Measurements from ENCODE around the gene CDH22.

Gene CDH22

GRCh38 chr20:46299078-46299477, 9.2 kb downstream of the CDH22 start:
- DNase-seq (ENCODE audit: low read depth, low spot score), result no peak

- no peak for DNase-seq (ENCODE audit: low read depth, low spot score)
Observed at GRCh38 chr20:46298374-46298773, 9.9 kb downstream of the CDH22 start.

GRCh38 chr20:46296526-46297250, 11.6 kb downstream of the CDH22 start:
- DNase-seq (ENCODE audit: low read depth, low spot score), result no peak

- DNase-seq (ENCODE audit: low read depth, low spot score), result no peak
Observed at GRCh38 chr20:46293084-46293483, 15.2 kb downstream of the CDH22 start.

GRCh38 chr20:46291401-46291800, 16.9 kb downstream of the CDH22 start:
- no peak for DNase-seq (ENCODE audit: low read depth, low spot score)

- no peak for DNase-seq (ENCODE audit: low read depth, low spot score)
Observed at GRCh38 chr20:46289432-46289831, 18.9 kb downstream of the CDH22 start.

GRCh38 chr20:46286977-46287376, 21.3 kb downstream of the CDH22 start:
- no peak for DNase-seq (ENCODE audit: low read depth, low spot score)

GRCh38 chr20:46286382-46286781, 21.9 kb downstream of the CDH22 start:
- DNase-seq (ENCODE audit: low read depth, low spot score), result no peak

- DNase-seq (ENCODE audit: low read depth, low spot score), result no peak
Observed at GRCh38 chr20:46285740-46286139, 22.6 kb downstream of the CDH22 start.

GRCh38 chr20:46285072-46285471, 23.2 kb downstream of the CDH22 start:
- DNase-seq (ENCODE audit: low read depth, low spot score), result no peak

- DNase-seq (ENCODE audit: low read depth, low spot score), result no peak
Observed at GRCh38 chr20:46284040-46284427, 24.3 kb downstream of the CDH22 start.

GRCh38 chr20:46283426-46284039, 24.8 kb downstream of the CDH22 start:
- no peak for DNase-seq (ENCODE audit: low read depth, low spot score)

GRCh38 chr20:46282669-46283068, 25.6 kb downstream of the CDH22 start:
- DNase-seq (ENCODE audit: low read depth, low spot score), result no peak

- no peak for DNase-seq (ENCODE audit: low read depth, low spot score)
Observed at GRCh38 chr20:46279103-46279502, 29.2 kb downstream of the CDH22 start.

- no peak for DNase-seq (ENCODE audit: low read depth, low spot score)
Observed at GRCh38 chr20:46277602-46278001, 30.7 kb downstream of the CDH22 start.

- DNase-seq (ENCODE audit: low read depth, low spot score), result no peak
Observed at GRCh38 chr20:46276531-46276930, 31.8 kb downstream of the CDH22 start.

GRCh38 chr20:46275091-46275490, 33.2 kb downstream of the CDH22 start:
- no peak for DNase-seq (ENCODE audit: low read depth, low spot score)

- no peak for DNase-seq (ENCODE audit: low read depth, low spot score)
Observed at GRCh38 chr20:46273717-46274116, 34.6 kb downstream of the CDH22 start.

- DNase-seq (ENCODE audit: low read depth, low spot score), result no peak
Observed at GRCh38 chr20:46272389-46273047, 35.8 kb downstream of the CDH22 start.

- no peak for DNase-seq (ENCODE audit: low read depth, low spot score)
Observed at GRCh38 chr20:46270977-46271744, 37.1 kb downstream of the CDH22 start.

- no peak for DNase-seq (ENCODE audit: low read depth, low spot score)
Observed at GRCh38 chr20:46269372-46269771, 38.9 kb downstream of the CDH22 start.

- DNase-seq (ENCODE audit: low read depth, low spot score), result no peak
Observed at GRCh38 chr20:46268662-46269061, 39.6 kb downstream of the CDH22 start.

Measured in brain pericyte (primary cell).